ENCODE data around the gene EP400. TPM values are rescaled to one million over a fixed set of nuclear protein-coding genes. Genes with fewer than 3 reads are reported as not detected.

The EP400 gene
- total RNA-seq, 2 experiments from 2014 or later = 45.6 to 46.1 TPM

- Mint-ChIP-seq H3K9me3 (no peaks in the 10 kb centered on the region), H3K4me3 (no peak overlapping the region), H3K36me3 (ENCODE audit: low read depth) (peaks cover 26% of the 10 kb centered on the region), H3K4me1 (ENCODE audit: low read depth) (no peaks in the 10 kb centered on the region), H3K27me3 (no peaks in the 10 kb centered on the region), H3K27ac (no peak overlapping the region)
- POLR2A ChIA-PET = no interaction called here
- ATAC-seq (no peak), DNase-seq (no peak)
- CTCF ChIA-PET = no interaction called here
- intact Hi-C loops (cut with micrococcal nuclease) = no loop called here
- no peak for TF ChIP-seq CTCF (IDR thresholded peaks at IDR 0.05)
Measured at GRCh38 chr12:132003846-132004245, 54.1 kb downstream of the EP400 start.

GRCh38 chr12:132004946-132005345, 55.2 kb downstream of the EP400 start:
- Mint-ChIP-seq H3K27ac (no peak overlapping the region), H3K4me3 (no peak overlapping the region), H3K9me3 (no peaks in the 10 kb centered on the region), H3K36me3 (ENCODE audit: low read depth) (peaks cover 24% of the 10 kb centered on the region), H3K4me1 (ENCODE audit: low read depth) (no peaks in the 10 kb centered on the region), H3K27me3 (no peaks in the 10 kb centered on the region)
- DNase-seq (no peak), ATAC-seq (no peak)
- intact Hi-C loops (cut with micrococcal nuclease) = no loop called here
- no peak for TF ChIP-seq CTCF (IDR thresholded peaks at IDR 0.05)
- POLR2A ChIA-PET = no interaction called here
- CTCF ChIA-PET = no interaction called here

- H3K36me3 Mint-ChIP-seq (ENCODE audit: low read depth) = peaks cover 25% of the 10 kb centered on the region
- intact Hi-C loops (cut with micrococcal nuclease) = no loop called here
- no peak for DNase-seq
- H3K27me3 Mint-ChIP-seq = no peaks in the 10 kb centered on the region
- no peak overlapping the region for H3K27ac Mint-ChIP-seq
- ATAC-seq = no peak
- ChIA-PET CTCF (no interaction called here), POLR2A (no interaction called here)
- H3K9me3 Mint-ChIP-seq = no peaks in the 10 kb centered on the region
- no peak for TF ChIP-seq CTCF (IDR thresholded peaks at IDR 0.05)
- H3K4me1 Mint-ChIP-seq (ENCODE audit: low read depth) = no peaks in the 10 kb centered on the region
- no peak overlapping the region for H3K4me3 Mint-ChIP-seq
Measured at GRCh38 chr12:132006056-132006680, 56.4 kb downstream of the EP400 start.

GRCh38 chr12:132007041-132007440, 57.3 kb downstream of the EP400 start:
- Mint-ChIP-seq H3K9me3 (no peaks in the 10 kb centered on the region), H3K4me1 (ENCODE audit: low read depth) (no peaks in the 10 kb centered on the region), H3K27me3 (no peaks in the 10 kb centered on the region), H3K36me3 (ENCODE audit: low read depth) (peaks cover 26% of the 10 kb centered on the region), H3K27ac (no peak overlapping the region), H3K4me3 (no peak overlapping the region)
- intact Hi-C loops (cut with micrococcal nuclease) = no loop called here
- POLR2A ChIA-PET = interaction anchor here (1.0 kb wide), 1 partner anchor 9 kb away, joined by 3 read pairs; no protein-coding TSS in a partner anchor
- ATAC-seq (no peak), DNase-seq (no peak)
- CTCF ChIA-PET = no interaction called here
- no peak for TF ChIP-seq CTCF (IDR thresholded peaks at IDR 0.05)

GRCh38 chr12:132009336-132009859, 59.7 kb downstream of the EP400 start:
- DNase-seq (no peak), ATAC-seq (no peak)
- no peak for TF ChIP-seq CTCF (IDR thresholded peaks at IDR 0.05)
- Mint-ChIP-seq H3K27ac (no peak overlapping the region), H3K9me3 (no peaks in the 10 kb centered on the region), H3K36me3 (ENCODE audit: low read depth) (peaks cover 40% of the 10 kb centered on the region), H3K4me3 (no peak overlapping the region), H3K4me1 (ENCODE audit: low read depth) (no peaks in the 10 kb centered on the region), H3K27me3 (no peaks in the 10 kb centered on the region)
- CTCF ChIA-PET = no interaction called here
- POLR2A ChIA-PET = no interaction called here
- intact Hi-C loops (cut with micrococcal nuclease) = no loop called here
